ENCODE measurements around the gene GOLM1. TPM values are rescaled to one million over a fixed set of nuclear protein-coding genes. Genes with fewer than 3 reads are reported as not detected.
"Not testable (repeated sequence)": the region's sequence is repeated elsewhere in the genome, so short reads cannot be mapped to it uniquely, and the experiment has no call there.

Gene GOLM1, protein sequence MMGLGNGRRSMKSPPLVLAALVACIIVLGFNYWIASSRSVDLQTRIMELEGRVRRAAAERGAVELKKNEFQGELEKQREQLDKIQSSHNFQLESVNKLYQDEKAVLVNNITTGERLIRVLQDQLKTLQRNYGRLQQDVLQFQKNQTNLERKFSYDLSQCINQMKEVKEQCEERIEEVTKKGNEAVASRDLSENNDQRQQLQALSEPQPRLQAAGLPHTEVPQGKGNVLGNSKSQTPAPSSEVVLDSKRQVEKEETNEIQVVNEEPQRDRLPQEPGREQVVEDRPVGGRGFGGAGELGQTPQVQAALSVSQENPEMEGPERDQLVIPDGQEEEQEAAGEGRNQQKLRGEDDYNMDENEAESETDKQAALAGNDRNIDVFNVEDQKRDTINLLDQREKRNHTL
- total RNA-seq: 44.4 and 60.2 TPM in 2 replicates
- polyA plus RNA-seq: 66.5 and 66.7 TPM in 2 replicates

- DNase-seq (ENCODE audit: low read depth in 1 of 2, low spot score in 1 of 2): peak; percentile 79 to 87
- Histone ChIP-seq H3K27me3 (peaks cover 16% of the 10 kb centered on the region), H3K4me3 (peak within 1 kb of the TSS; percentile 69), H3K9me3 (ENCODE audit: low read depth) (no peaks in the 10 kb centered on the region), H3K4me1 (ENCODE audit: low read depth) (peaks cover 5% of the 10 kb centered on the region), H3K36me3 (no peaks in the 10 kb centered on the region), H3K27ac (no peak within 1 kb of the TSS)
- TF ChIP-seq CTCF (IDR thresholded peaks at IDR 0.05; ENCODE audit: low read depth, low read length): peak; percentile 28
These were observed at the start of gene GOLM1 for GRCh38 chr9:86098824-86099700. Gene GOLM1, minus strand, starts transcription at chr9:86099558. Its CDS starts 20,238 bp downstream, at chr9:86079320.

DNA sequence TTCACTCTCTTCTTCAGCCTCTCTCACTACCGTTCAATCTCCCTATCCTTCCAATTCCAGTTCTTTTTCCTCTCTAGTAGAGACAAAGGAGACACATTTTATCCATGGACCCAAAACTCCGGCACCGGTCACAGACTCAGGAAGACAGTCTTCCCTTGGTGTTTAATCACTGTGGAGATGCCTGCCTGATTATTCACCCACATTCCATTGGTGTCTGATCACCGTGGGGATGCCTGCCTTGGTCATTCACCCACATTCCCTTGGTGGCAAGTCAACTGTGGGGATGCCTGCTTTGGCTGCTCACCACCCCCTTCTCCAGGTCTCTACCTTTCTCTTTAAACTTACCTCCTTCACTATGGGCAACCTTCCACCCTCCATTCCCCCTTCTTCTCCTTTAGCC lies 47.3 kb upstream of the GOLM1 start:
- H3K4me1 ChIP-seq (ENCODE audit: low read depth); H3K27me3 ChIP-seq; H3K4me3 ChIP-seq; DNase-seq (ENCODE audit: low read depth in 1 of 2, low spot score in 1 of 2); H3K36me3 ChIP-seq; H3K27ac ChIP-seq; H3K9me3 ChIP-seq (ENCODE audit: low read depth): not testable (repeated sequence)

DNA sequence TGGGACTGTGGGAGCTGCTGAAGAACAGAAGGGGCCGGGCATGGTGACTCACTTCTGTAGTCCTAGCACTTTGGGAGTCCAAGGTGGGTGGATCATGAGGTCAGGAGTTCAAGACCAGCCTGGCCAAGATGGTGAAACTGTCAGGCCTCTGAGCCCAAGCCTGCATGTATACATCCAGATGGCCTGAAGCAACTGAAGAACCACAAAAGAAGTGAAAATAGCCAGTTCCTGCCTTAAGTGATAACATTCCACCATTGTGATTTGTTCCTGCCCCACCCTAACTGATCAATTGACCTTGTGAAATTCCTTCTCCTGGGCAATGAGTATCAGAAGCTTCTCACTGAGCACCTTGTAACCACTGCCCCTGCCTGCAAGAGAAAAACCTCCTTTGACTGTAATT lies 46.6 kb upstream of the GOLM1 start:
- H3K9me3 ChIP-seq (ENCODE audit: low read depth); H3K4me1 ChIP-seq (ENCODE audit: low read depth); H3K36me3 ChIP-seq; H3K4me3 ChIP-seq; H3K27me3 ChIP-seq; H3K27ac ChIP-seq; DNase-seq (ENCODE audit: low read depth in 1 of 2, low spot score in 1 of 2): not testable (repeated sequence)

GRCh38 chr9:86142973-86143372 lies 43.6 kb upstream of the GOLM1 start:
- Histone ChIP-seq H3K27me3 (no peaks in the 10 kb centered on the region), H3K9me3 (ENCODE audit: low read depth) (no peaks in the 10 kb centered on the region), H3K4me3 (no peak overlapping the region), H3K4me1 (ENCODE audit: low read depth) (no peaks in the 10 kb centered on the region), H3K27ac (no peak overlapping the region), H3K36me3 (no peaks in the 10 kb centered on the region)
- no peak for TF ChIP-seq CTCF (IDR thresholded peaks at IDR 0.05; ENCODE audit: low read depth, low read length)
- DNase-seq (ENCODE audit: low read depth in 1 of 2, low spot score in 1 of 2): no peak

DNA sequence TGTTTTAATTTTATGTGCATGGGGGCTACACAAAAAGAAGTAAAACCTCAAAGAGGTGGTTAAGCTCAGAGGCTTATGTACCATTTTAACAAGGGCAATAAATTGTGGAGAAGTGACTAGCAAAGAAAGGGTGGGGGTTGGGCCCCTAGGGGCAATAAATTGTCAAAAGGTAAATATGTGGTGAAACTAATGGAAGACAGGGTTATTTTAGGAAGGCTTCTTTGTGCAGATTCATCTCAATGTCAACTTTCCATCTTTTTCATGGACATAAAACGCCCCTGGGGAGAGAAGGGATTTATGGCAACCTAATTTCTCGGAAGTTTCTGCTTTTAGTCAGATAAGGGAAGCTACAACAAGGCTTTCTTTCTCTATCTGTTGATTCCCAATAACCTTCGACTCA lies 42.5 kb upstream of the GOLM1 start:
- no peaks in the 10 kb centered on the region for H3K4me1 ChIP-seq (ENCODE audit: low read depth)
- no peaks in the 10 kb centered on the region for H3K9me3 ChIP-seq (ENCODE audit: low read depth)
- no peak for DNase-seq (ENCODE audit: low read depth in 1 of 2, low spot score in 1 of 2)
- H3K4me3 ChIP-seq: no peak overlapping the region
- no peaks in the 10 kb centered on the region for H3K36me3 ChIP-seq
- TF ChIP-seq CTCF (IDR thresholded peaks at IDR 0.05; ENCODE audit: low read depth, low read length): no peak
- H3K27ac ChIP-seq: no peak overlapping the region
- H3K27me3 ChIP-seq: no peaks in the 10 kb centered on the region

DNA sequence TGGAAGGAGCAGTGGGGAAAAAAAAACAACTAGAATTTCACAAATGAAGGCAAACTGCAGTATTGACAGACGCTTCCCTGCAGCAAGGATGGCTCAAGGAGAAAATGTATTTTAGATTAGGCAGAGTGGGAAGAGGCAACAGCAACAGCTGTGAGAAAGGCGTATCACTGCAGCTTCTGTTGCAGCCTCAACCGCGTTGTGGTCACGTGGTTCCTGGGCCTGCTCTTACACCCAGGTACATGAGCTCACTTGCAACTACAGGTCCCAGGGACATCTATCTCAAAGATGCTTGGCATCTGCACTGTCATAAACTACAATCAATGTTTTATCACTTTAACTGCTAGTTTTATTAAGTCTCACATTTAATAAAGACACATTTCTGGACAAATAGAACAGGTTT lies 36.0 kb upstream of the GOLM1 start:
- Histone ChIP-seq H3K27ac (no peak overlapping the region), H3K27me3 (no peaks in the 10 kb centered on the region)
- no peak for TF ChIP-seq CTCF (IDR thresholded peaks at IDR 0.05; ENCODE audit: low read depth, low read length)

More for the DNA sequence above, 36.0 kb upstream of the GOLM1 start:
- Histone ChIP-seq H3K36me3 (no peaks in the 10 kb centered on the region), H3K4me1 (ENCODE audit: low read depth) (no peaks in the 10 kb centered on the region), H3K4me3 (no peak overlapping the region), H3K9me3 (ENCODE audit: low read depth) (no peaks in the 10 kb centered on the region)
- DNase-seq (ENCODE audit: low read depth in 1 of 2, low spot score in 1 of 2): no peak

Data from cardiac muscle cell (in vitro differentiated cells and primary cell).